NB4 (cell line): ENCODE measurements around the gene ARL2BP.
"Not testable (repeated sequence)": the region's sequence is repeated elsewhere in the genome, so short reads cannot be mapped to it uniquely, and the experiment has no call there.

Experiments used
- DNase-seq: peaks from one replicate; pipeline ENCODE4 v3.0.0; 2010; ENCODE audit warnings: low read depth
- H3K4me3 ChIP-seq: one replicate; pipeline ENCODE4 v1.5.1; 2011; ENCODE audit warnings: mild to moderate bottlenecking, low read depth, low read length, moderate library complexity
- MAX ChIP-seq: IDR thresholded peaks from 2 replicates; pipeline ENCODE4 v1.6.1; 2011; ENCODE audit warnings: low read depth, low read length
- MYC ChIP-seq: IDR thresholded peaks from 2 replicates; pipeline ENCODE4 v1.6.1; 2011; ENCODE audit warnings: low read depth, low read length
- POLR2A ChIP-seq: IDR thresholded peaks from 2 replicates; pipeline ENCODE4 v1.6.1; 2011; ENCODE audit warnings: mild to moderate bottlenecking; ENCODE audit not compliant: insufficient read length; ENCODE audit errors: extremely low read depth
- TF ChIP-seq, protein P1 (sequence below): IDR thresholded peaks from one replicate; pipeline ENCODE4 v1.5.1; 2012; ENCODE audit warnings: low read depth, low read length

Gene ARL2BP

GRCh38 chr16:57268804-57269800, 24.0 kb downstream of the ARL2BP start:
- DNase-seq = no peak
- H3K4me3 ChIP-seq = no peak overlapping the region
- no peak for TF ChIP-seq POLR2A

DNA sequence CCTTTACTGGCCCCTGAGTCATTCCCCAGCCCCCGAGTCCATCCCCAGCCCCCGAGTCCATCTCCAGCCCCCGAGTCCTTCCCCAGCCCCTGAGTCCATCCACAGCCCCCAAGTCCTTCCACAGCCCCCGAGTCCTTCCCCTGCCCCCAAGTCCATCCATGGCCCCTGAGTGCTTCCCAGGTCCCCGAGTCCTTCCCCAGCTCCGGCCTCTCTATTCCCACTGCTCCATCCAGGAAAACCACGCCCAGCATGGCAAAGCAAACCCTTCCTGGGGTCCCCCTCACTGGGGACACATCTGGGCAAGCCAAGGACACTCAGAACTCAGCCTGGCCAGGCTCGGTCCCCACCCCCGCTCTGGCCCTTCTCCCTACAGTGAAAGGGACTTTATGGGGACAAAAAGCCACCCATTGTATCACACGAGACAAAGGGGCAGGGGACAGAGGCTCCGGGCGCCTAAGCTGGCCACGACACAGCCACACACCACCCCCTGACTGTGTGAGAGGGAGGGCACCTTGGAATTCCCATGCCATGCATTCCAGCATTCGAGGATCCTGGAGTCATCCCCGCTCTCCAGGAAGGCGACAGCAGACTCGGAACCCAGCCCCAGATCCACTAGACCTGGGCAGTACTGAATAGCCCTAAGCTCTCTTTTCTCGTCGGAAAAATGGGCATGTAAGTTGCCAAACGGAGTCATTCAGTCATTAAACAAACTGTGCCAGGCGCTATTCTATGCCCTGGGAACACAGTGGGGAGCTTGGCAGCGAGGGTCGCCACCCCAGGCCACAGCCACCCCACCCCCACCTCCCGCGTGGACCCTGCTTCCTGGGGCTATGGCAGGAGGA, 25.4 kb downstream of the ARL2BP start:
- TF ChIP-seq, protein P1, sequence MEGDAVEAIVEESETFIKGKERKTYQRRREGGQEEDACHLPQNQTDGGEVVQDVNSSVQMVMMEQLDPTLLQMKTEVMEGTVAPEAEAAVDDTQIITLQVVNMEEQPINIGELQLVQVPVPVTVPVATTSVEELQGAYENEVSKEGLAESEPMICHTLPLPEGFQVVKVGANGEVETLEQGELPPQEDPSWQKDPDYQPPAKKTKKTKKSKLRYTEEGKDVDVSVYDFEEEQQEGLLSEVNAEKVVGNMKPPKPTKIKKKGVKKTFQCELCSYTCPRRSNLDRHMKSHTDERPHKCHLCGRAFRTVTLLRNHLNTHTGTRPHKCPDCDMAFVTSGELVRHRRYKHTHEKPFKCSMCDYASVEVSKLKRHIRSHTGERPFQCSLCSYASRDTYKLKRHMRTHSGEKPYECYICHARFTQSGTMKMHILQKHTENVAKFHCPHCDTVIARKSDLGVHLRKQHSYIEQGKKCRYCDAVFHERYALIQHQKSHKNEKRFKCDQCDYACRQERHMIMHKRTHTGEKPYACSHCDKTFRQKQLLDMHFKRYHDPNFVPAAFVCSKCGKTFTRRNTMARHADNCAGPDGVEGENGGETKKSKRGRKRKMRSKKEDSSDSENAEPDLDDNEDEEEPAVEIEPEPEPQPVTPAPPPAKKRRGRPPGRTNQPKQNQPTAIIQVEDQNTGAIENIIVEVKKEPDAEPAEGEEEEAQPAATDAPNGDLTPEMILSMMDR = no peak
- TF ChIP-seq POLR2A (no peak), MYC (no peak), MAX (no peak)
- no peak for DNase-seq
- H3K4me3 ChIP-seq = no peak overlapping the region

GRCh38 chr16:57271063-57271345, 25.9 kb downstream of the ARL2BP start:
- no peak overlapping the region for H3K4me3 ChIP-seq
- TF ChIP-seq POLR2A (no peak), MYC (no peak), MAX (no peak)
- TF ChIP-seq, protein P1 = no peak
- DNase-seq = no peak

- DNase-seq = no peak
- TF ChIP-seq MAX (no peak), POLR2A (no peak), MYC (no peak)
- TF ChIP-seq, protein P1 = no peak
- no peak overlapping the region for H3K4me3 ChIP-seq
These were observed 26.9 kb downstream of the ARL2BP start for GRCh38 chr16:57271867-57272495.

- TF ChIP-seq MYC = no peak
- TF ChIP-seq, protein P1 = no peak
- no peak for TF ChIP-seq POLR2A
- TF ChIP-seq MAX = no peak
- no peak overlapping the region for H3K4me3 ChIP-seq
- no peak for DNase-seq
These were observed 28.3 kb downstream of the ARL2BP start for GRCh38 chr16:57273359-57273758.

DNA sequence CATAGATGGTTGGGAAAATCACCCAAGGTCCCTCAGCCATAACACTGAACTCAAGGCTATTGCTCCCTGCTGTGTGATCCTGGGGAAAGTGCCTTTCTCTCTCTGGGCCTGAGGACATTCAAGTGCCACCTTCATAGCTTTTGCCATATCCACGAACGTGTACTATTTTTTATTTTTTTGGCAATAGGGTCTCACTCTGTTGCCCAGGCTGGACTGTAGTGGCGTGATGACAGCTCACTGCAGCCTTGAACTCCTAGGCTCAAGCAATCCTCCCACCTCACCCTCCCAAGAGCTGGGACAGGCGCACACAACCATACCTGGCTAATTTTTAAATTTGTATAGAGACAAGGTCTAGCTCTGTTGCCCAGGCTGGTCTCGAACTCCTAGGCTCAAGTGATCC, 28.8 kb downstream of the ARL2BP start:
- no peak for DNase-seq
- TF ChIP-seq POLR2A (no peak), MYC (no peak), MAX (no peak)
- TF ChIP-seq, protein P1 = no peak
- no peak overlapping the region for H3K4me3 ChIP-seq

DNA sequence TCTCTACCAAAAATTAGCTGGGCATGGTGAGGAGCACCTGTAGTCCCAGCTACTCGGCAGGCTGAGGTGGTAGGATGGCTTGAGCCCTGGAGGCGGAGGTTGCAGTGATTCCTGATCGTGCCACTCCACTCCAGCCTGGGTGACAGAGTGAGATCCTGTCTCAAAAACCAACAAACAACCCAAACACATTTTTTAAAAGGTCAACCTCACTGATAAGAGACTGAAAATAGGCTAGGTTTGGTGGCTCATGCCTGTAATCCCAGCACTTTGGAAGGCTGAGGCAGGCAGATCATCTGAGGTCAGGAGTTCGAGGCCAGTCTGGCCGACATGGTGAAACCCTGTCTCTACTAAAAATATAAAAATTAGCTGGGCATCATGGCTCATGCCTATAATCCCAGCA, 30.9 kb downstream of the ARL2BP start:
- H3K4me3 ChIP-seq, DNase-seq: not testable (repeated sequence)
